GM18502 (cell line): ENCODE data around the gene HMCN1.

Experiments
- ATAC-seq: cut with Tn5 transposase; IDR thresholded peaks from one replicate; pipeline ENCODE4 v1.9.1; 2021; ENCODE audit warnings: mild to moderate bottlenecking; ENCODE audit not compliant: unreplicated experiment, poor library complexity

Gene HMCN1

DNA sequence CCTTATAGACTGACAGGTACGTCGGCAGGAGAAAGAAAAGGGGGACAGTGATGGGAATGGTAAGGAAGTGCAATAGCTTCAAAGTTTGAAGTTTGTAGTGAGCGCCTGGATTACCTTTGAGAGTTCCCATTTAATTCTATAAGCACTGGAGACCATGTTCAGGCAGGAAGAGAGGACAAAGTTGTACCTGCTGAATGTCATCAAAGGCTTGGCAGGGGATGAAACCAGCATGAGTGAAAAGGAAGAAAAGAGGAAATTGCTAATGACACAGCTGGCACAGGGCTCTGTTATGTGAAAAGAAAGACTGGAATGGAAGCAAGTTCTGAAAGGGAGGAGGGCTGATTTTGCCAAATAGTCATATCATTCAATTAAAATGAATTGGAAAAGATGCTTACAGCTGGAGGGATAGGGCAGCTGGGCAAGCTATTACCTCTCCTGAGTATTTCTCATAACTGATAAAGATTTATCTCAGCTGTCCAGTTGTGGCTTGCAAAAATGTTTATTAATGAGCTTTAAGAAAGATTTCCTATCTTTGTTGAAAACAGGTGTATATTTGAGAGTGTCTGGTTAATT, 109.2 kb downstream of the HMCN1 start:
- no peak for ATAC-seq

DNA sequence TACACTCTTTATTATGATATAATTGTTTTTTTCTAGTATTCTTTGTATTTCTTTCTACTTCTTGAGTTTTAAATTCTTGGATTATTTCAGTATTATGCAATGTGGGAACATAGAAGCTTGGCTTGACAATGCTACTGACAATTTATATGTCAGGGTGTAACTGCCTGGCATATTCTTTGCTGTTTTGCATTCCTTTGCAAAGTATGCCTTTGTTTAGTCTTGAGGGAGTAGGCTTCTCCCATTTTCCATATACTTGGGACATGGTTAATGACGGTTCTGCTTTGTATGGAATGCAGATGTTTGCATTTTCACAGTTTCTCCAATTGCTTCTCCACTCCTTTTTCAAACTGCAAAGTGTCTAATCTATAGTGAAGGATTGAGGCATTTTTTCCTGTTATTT, 109.8 kb downstream of the HMCN1 start:
- ATAC-seq: no peak

DNA sequence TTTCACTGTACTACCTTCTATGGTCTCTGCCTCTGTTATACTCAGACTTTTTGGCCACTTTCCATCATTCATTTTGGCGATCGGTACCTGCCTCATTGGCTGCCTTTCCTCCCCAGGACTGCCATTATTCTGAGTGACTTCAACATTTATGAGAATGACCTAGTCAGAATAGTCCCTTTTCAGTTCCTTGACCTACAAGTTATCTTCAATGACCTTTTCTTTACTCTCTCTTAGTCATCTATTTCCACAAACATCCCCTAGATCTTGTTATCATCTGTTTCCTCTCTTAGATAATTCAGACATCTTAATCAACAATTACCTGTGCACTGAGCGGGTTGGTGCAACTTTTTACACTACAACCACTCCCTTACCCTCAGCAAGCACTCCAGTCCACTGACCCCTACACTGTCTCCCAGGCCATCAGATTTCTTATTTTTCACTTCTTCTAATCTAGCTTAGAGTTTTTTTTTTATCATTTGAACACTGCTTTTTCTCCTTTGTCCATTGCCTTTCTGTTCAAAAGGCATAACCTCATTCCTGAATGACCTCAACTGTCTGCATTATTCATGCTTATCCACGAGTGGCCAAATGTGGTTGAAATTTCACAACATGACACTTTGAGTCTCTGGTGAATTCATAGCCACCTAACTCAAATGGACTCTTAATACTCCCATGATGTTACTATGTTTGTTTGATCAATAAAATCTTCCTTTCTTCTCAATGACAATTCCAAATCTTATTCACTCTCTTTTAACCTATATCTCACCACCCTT, 112.7 kb downstream of the HMCN1 start:
- ATAC-seq: no peak

DNA sequence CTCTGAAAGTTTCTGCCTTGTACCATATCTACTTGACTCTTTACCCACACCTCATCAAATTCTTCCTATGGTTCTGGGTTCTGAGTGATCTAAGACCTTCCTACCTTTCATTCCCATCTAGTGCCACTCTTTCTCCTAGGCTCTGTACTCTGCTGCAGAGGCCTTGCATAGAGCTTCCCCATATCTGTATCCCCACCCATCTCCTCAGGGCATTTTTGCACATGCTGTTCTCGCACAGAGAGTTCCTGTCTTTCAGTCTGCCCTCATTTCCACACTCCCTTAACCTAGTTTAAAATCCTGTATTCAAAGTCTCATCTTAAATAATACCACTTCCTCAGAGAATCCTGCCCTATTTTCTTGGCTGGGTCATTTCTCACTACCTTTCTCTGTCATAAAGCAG, 114.8 kb downstream of the HMCN1 start:
- ATAC-seq: no peak

DNA sequence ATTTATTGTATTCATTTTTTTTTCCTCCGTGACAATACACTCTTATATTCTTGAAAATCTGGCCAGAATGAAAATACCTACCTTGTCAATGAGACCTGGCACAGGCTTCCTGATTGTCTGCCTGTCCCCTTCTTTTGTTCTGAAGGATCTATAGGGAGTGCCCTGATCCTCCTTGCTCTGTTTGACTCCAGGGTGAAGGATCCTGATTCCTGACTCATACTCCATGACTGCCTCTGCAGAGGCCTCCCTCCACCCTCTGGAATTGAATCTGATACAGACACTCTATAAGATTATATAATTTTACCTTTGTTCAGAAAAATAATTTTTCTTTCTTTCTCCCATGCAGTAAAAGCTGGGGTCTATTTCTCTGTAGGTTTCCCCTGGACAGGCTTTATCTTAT, 116.2 kb downstream of the HMCN1 start:
- no peak for ATAC-seq

DNA sequence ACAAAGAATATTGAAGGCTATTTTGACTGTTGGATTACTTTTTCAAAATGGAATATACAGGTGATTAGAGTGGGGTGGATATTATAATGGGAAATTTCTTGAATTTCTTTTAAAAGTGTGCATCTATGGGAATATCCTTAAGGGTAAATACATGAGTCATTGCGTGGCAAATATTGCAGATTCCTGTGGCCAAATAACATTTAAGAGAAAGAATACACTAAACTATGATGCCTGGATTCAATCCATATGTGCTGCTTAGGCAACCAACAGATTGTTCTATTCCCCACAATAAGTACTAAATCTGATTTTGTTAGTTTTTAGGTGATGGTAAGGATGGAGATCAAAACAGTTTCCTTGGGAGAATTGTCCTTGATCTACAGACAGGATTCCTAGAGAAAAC, 119.5 kb downstream of the HMCN1 start:
- no peak for ATAC-seq

DNA sequence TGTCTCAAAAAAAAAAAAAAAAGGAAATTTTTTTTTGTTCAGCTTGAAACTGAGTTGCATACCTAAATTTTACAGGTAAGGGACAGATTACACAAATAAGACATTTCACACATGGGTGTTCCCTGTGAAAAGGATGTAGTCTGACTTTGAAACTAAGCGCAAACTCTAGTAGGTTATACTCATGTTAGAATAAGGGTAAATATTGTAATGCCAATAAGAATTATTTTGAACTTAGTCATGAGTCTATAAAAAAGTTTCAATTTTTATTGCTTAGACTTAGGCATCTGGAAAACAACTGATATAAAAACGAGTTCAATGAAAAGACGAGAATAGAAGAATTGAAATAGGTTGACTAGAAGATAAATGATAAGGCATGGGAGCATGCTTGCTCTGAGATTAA, 122.3 kb downstream of the HMCN1 start:
- ATAC-seq: no peak

DNA sequence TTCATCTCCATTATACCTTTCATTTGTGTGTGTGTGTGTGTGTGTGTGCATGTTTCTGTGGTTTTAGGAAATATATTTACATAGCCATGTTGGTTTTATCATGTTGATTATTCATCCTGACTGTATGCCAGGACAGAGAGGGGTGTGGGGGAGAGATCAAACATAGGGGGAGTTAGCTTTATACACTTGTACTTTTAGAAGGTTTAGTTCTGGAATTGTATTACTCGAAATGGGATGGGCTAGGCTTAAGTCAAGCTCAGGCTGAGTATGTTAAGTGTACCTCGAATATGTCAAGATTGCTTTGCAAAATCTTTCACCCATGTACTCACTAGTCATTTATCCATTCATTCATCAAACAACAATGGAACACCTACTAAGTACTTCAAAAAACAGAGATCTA, 123.3 kb downstream of the HMCN1 start:
- no peak for ATAC-seq

DNA sequence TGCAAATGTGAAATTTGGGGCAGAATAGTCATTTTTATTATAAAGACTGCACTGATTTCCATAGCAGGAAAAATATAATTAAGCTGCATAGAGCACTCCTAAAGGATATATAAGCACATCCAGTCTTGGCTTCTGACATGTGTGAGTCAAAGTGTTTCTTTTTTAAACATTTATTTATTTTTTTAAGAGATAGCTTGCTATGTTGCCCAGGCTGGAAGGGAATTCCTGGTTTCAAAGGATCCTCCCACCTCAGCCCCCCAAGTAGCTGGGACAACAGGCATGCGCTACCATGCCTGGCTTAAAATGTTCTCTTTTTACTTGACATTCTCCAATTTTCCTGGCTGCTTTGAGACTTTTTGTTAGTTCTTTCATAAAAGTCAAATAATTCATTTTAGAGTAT, 126.1 kb downstream of the HMCN1 start:
- no peak for ATAC-seq

DNA sequence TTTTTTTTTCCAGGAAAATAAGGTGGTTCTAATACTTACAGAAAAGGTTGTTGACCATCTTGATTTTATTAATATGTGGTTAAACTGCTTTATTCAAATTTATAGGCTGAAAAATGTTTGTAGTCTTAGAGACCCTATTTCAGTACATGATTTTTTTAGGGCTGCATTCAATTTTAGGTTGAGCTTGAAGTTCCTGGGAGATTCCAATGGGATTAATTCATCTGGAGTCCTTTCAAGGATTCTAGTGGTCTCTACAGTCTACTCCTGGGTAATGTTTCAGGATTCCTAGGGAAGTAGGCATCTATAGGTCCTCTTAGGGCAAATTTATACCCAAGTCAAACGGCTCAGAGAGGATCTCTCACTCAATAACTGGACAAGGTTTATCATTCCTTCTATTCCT, 126.7 kb downstream of the HMCN1 start:
- ATAC-seq: no peak

DNA sequence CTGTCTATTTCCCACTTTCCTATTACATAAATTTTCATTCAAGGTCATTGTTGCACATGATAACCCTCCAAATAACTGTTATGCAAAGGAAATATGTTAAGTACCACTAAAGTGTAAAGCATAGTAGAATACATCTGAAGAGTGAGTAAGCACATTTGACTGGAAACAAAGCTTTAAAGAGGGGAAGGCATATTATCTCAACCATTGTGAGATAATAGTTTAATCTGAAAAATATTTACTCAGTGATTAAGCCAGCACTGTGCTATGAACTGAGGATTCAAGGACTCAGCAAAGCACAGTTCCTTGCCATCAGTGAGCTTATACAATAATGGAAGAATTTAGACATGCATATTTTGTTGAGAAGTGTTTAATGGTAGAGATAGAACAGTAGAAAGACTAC, 127.4 kb downstream of the HMCN1 start:
- no peak for ATAC-seq

DNA sequence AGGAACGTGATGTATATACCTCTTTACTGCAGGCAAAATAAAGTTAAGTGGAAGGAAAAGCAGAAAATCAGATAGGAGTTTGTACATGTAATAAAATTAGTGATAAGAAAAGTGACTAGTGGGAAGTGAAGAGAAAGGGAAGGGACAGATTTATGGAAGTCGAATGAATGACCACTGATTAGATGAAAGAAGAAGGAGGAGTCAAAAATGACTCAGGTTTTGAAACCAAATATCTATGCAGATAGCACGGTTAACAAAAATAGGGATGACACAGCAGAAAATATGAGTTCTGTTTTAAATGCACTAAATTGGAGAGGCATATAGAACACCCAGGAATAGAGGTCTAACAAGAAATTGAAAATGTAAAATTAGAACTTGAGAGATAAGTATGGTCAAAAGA, 128.0 kb downstream of the HMCN1 start:
- ATAC-seq: no peak

DNA sequence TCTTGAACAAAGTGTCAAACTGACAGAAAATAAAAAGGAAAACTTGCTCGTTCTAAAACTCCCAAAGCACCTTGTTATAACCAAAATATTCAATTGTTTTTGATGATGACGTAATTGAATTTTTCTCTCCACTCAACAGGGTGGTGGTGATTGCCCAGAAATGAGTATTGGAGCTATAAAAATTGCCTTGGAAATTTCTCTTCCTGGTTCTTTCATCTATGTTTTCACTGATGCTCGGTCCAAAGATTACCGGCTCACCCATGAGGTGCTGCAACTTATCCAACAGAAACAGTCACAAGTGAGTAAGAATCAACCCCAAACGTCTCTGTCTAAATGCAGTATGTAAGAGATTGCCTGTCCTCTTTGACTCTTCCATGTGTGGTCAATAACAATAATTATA, 130.1 kb downstream of the HMCN1 start:
- no peak for ATAC-seq

DNA sequence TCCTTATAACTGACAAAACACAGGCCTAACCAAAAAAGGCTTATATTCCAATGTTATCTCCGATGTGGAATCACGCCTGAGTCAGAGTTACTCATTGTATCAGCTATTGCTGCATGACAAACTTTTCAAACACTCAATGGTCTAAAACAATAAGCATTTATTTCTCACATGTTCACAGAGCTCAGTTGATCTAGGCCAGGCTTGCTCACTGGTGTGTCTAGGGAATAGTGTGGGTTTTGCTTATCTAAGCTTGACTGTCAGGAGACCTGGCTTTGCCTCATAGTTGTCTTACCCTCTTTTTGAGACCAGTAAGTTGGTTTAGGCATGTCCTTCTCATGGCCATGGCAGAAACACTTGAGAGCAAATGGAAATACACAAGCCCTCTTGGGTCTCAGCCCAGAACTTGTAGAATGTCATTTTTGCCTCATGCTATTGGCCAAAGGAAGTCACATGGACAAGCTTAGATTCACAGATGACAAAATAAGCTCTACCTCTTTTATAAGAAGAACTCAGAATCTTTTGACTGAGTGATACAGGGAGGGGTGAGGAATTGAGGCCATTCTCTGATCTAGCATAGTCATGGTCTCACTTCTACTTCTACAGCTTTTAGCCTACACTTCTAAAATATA, 130.8 kb downstream of the HMCN1 start:
- ATAC-seq: no peak

DNA sequence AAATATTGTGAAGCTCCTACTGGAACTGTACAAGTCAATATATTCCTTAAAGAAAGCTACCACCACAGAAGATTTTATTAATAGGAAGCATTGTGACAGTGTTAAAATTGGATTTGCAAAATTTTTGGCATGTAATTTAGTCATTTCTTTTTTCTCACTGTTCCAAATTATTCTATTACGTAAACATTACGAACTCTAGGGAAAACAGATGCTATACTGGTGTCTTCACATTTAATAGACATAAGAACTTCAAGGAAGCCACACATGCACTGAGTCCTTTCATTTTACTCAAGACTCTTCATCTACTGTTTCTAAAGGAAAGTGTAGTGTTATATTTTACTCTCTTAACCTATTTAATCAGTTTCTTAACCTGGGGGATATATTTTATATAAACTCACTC, 135.4 kb downstream of the HMCN1 start:
- ATAC-seq: no peak

DNA sequence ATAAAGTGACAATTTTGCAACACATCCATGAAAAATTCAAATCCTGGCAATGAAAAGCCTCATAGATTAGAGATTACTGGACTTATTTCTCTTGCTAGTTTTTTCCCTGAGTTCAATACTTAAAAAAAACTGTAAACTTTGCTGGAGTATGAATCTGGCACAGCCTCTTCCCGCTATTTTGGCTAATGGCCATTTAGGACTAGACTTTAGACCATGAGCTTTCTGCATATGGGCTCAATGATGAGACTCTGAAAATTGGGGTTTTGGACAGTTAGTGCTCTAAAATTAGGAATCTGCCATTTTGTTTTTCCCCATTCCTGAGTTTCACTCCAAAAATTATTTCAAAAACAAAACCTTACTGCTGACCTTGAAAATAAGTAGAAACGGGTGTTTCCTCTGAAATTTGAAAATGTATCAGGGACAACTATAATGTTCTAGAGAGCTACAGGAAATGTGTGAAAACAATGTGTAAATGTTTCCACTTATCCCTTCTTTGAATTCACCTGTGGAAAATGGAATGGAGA, 137.5 kb downstream of the HMCN1 start:
- no peak for ATAC-seq

DNA sequence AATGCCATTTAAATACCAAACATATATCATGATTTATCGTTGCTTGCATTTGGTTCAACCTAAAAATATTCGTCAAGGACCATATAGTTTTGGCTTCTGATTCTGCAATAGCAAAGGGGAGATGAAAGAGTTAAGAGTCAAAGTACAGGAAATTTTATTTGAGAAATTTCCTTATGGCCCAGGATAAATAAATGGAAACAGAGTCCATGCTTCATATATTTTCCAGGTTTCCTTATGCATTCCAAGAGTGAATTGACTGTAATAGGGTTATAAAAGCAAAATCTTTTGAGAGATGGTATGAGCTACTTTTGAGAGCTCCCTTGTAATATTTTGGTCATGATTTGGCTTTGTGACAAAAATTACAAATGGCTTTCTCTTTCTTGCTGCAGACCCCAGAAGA, 140.1 kb downstream of the HMCN1 start:
- no peak for ATAC-seq

DNA sequence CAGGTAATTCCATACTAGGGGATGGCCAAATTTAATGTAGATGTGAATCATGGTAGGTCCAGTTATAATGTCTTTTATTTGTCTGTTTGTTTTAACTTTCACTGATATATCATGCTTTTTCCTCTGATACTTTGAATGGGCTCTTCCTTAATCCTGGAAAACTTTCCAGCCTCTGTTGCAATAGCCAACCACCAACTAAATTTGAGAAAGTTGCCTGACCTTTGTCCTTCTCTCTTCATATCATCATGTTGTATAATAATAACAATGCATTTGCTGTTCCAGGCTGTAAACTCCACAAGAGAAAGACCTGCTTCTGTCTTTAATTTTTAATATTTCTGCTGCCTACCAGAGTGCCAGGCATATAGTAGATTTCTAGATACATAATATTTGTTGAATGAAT, 146.1 kb downstream of the HMCN1 start:
- ATAC-seq: no peak

DNA sequence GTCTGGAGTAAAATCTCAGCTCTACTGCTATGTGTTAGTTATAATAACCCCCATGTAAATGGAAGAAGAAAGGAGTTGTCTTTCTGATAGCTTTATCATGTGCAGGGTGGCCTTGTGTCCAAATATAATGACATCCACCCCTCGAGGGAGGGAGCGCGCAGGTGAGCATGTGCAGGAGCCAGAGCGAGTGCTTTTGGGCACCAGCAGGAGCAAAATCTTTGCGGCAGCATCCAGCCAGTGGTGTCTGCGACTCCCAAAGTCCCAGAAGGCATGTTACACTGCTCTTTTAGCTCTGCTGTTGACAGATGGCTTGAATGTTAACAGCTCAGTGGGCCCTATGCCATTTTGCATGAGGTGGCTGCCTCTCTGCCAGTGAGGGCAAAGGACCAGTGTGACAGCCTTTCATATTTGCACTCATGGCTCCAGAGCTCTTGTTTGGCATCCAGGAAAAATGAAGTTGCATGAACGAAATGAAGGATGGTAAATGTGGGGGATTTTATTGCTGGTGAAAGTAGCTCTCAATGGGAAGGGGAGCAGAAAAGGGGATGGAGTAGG, 146.7 kb downstream of the HMCN1 start:
- no peak for ATAC-seq

DNA sequence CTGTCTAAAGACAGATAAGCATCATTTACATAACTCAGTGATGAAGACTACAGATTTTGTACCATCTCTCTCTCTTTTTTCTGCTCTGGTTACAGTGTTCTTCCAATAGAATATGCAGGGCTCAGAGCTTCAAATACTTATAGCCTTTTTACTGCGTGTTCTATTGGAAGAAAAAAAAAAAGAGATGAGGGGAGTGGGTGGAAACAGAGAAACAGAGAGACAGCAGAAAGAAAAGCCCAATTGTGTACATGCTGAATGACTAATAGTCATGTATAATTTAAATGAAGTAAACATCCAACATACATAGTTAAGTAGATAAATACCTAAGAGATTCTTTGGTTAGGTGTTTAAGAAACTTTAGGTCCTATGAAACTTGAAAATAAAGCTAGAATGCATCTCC, 151.9 kb downstream of the HMCN1 start:
- ATAC-seq: no peak

DNA sequence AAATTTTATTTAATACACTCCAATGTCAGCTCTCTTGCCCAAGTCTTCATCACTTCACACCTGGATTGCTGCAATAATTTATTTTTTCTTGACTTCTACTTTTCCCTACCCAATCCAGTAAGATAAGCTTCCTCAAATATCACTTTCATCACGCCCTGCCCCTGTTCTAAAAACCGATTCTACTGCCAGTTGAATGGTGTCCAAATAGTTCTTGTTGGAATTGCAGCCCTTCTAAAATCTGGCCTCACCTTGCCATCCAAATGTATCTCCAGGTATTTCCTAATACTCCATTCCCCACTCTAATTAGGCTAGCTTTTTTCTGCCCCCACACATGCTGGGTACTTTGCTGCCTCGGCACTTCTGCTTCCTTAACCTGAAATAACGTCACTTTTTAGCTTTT, 152.5 kb downstream of the HMCN1 start:
- ATAC-seq: no peak
